GM12878 (cell line): ENCODE measurements around the gene CLEC16A. TPM values are rescaled to one million over a fixed set of nuclear protein-coding genes. Genes with fewer than 3 reads are reported as not detected.

Source experiments
- ATAC-seq: fragments of 200-7000 bp; cut with Tn5 transposase; 3 replicates; pipeline ENCODE4 v1.9.1; 2020; ENCODE audit warnings: mild to moderate bottlenecking, moderate library complexity
- BruUV-seq: library from RNA; stranded (reverse); fragments of 400-500 nt; replicated peaks from 2 replicates; lab custom pipeline; 2021; lab: Mats Ljungman, UMichigan
- CTCF ChIA-PET: fragments of 300-600 bp; sonication (Branson Sonifier 250); formaldehyde crosslinking; extraction: SDS; loops from one replicate; lab custom pipeline; 2021; ENCODE audit warnings: inconsistent platforms; lab: Yijun Ruan, JAX
- POLR2A ChIA-PET: fragments of 350-600 bp; formaldehyde crosslinking; extraction: SDS; loops from one replicate; lab custom pipeline; 2021; ENCODE audit warnings: inconsistent platforms; lab: Charles Lee
- RAD21 ChIA-PET: fragments of 300-600 bp; sonication (Branson Sonifier 250); formaldehyde crosslinking; loops from one replicate; lab custom pipeline; 2023; ENCODE audit warnings: antibody characterized with exemption; ENCODE audit not compliant: unreplicated experiment; lab: Charles Lee
- SMC1A ChIA-PET: fragments of 300-600 bp; sonication (Branson Sonifier 250); formaldehyde crosslinking; loops from one replicate; lab custom pipeline; 2023; ENCODE audit not compliant: unreplicated experiment, uncharacterized antibody; lab: Charles Lee
- DNase-seq: peaks from one replicate; pipeline ENCODE4 v3.0.0-alpha.2; 2011; ENCODE audit warnings: low read depth, low spot score
- FAIRE-seq: peaks from 3 replicates; lab custom pipeline; 2011; peaks lifted over from hg19 to GRCh38; lab: Jason Lieb, UNC
- H2AFZ ChIP-seq: 2 replicates; pipeline ENCODE4 v1.6.0; 2011; ENCODE audit warnings: low read depth, low read length, control low read depth; ENCODE audit not compliant: control insufficient read depth
- H3K27ac ChIP-seq: 2 replicates; pipeline ENCODE4 v1.5.1; 2011; ENCODE audit warnings: control low read depth; ENCODE audit not compliant: control insufficient read depth, insufficient read depth
- H3K27me3 ChIP-seq, 2 experiments: replicated peaks in 1 of 2; 2 replicates each; pipeline versions ENCODE4 v1.6.0 to v1.6.1; 2011; ENCODE audit warnings: low read length in 1 of 2; ENCODE audit not compliant: control insufficient read depth in 2 of 2, insufficient read depth in 2 of 2
- H3K36me3 ChIP-seq, 2 experiments: 2 replicates each; pipeline ENCODE4 v1.5.1; 2011; ENCODE audit warnings: low read length in 1 of 2; ENCODE audit not compliant: control insufficient read depth in 2 of 2, insufficient read depth in 2 of 2
- H3K4me1 ChIP-seq: 2 replicates; pipeline ENCODE4 v1.6.1; 2011; ENCODE audit warnings: mild to moderate bottlenecking, low read length, moderate library complexity, mixed read lengths; ENCODE audit not compliant: control insufficient read depth, insufficient read depth
- H3K4me2 ChIP-seq: 2 replicates; pipeline ENCODE4 v1.6.0; 2011; ENCODE audit warnings: control low read depth; ENCODE audit not compliant: control insufficient read depth, insufficient read depth
- H3K4me3 ChIP-seq: fragments of 200-600 bp; sonication (generic); 2 replicates; pipeline ENCODE4 v1.5.1; 2016
- H3K79me2 ChIP-seq: 2 replicates; pipeline ENCODE4 v1.6.0; 2011; ENCODE audit warnings: low read length; ENCODE audit not compliant: control insufficient read depth, insufficient read depth
- H3K9ac ChIP-seq: 2 replicates; pipeline ENCODE4 v1.8.0; 2011; ENCODE audit warnings: low read length, control low read depth, mixed read lengths; ENCODE audit not compliant: control insufficient read depth, insufficient read depth
- H3K9me3 ChIP-seq: replicated peaks from 3 replicates; pipeline ENCODE4 v1.5.1; 2011; ENCODE audit warnings: mild to moderate bottlenecking, low read length; ENCODE audit not compliant: control insufficient read depth, insufficient read depth
- H4K20me1 ChIP-seq: 2 replicates; pipeline ENCODE4 v1.6.0; 2011; ENCODE audit not compliant: control insufficient read depth, insufficient read depth
- BCL3 ChIP-seq: IDR thresholded peaks from 2 replicates; pipeline ENCODE4 v1.6.1; 2011; ENCODE audit warnings: borderline replicate concordance, low read depth, mild to moderate bottlenecking, moderate library complexity, low read length; ENCODE audit not compliant: insufficient read depth, poor library complexity, severe bottlenecking
- EP300 ChIP-seq, 2 experiments: fragments of 150-350 bp in 1 of 2; IDR thresholded peaks; 2 replicates each; pipeline ENCODE4 v1.6.1; 2011 to 2012; ENCODE audit warnings: low read depth in 2 of 2, low read length in 2 of 2, borderline replicate concordance in 1 of 2, improper control_type of control experiment in 1 of 2, inconsistent platforms in 1 of 2; ENCODE audit not compliant: control insufficient read depth in 1 of 2
- SMARCA5 ChIP-seq: fragments of 450-650 bp; IDR thresholded peaks from 2 replicates; pipeline ENCODE4 v1.6.1; 2017; ENCODE audit warnings: mild to moderate bottlenecking
- ZNF622 ChIP-seq: fragments of 450-650 bp; IDR thresholded peaks from 2 replicates; pipeline ENCODE4 v1.6.1; 2017; ENCODE audit warnings: mild to moderate bottlenecking, inconsistent platforms
- WGBS: methylation state at CpG from one replicate; pipeline ENCODE4 v1.1.6; 2016; ENCODE audit warnings: low lambda C conversion rate; ENCODE audit not compliant: insufficient replicate concordance, insufficient coverage; ENCODE audit errors: missing lambda C conversion rate; 5-methylcytosine and 5-hydroxymethylcytosine counted together
- in situ Hi-C: fragments of 300-500 bp; cut with MboI; formaldehyde crosslinking; loops from 9 replicates; pipeline ENCODE4 v1.14.3; 2018; ENCODE audit warnings: mixed read lengths
- intact Hi-C: fragments of 100-400 bp; cut with micrococcal nuclease; formaldehyde crosslinking; loops from one replicate; pipeline ENCODE4 v1.14.2; 2022; ENCODE audit not compliant: unreplicated experiment
- polyA plus RNA-seq, 11 experiments: library from polyadenylated mRNA; depleted of rRNA in 4 of 11; unstranded in 6 of 11; stranded (reverse) in 5 of 11; fragments of >200 nt; fragmentation: Nextera tagmentation in 4 of 11; fragmentation: Illumina TruSeq in 1 of 11; extraction: Ambion mirVana in 4 of 11; extraction: Trizol in 1 of 11; gene quantifications; 1 replicate in 1 of 11; 2 replicates in 10 of 11; pipeline versions ENCODE4 v1.2.1 to v1.2.3, GENCODE V29; 2011 to 2016; ENCODE audit warnings: inconsistent platforms in 2 of 11, missing spikeins in 2 of 11, low read depth in 1 of 11
- total RNA-seq, 4 experiments: library from RNA; depleted of rRNA in 3 of 4; stranded (reverse); fragments of >200 nt in 3 of 4; fragmentation: Illumina TruSeq in 1 of 4; extraction: Trizol in 1 of 4; gene quantifications; 2 replicates each; pipeline versions ENCODE4 v1.2.1 to v1.2.3, GENCODE V29; 2013 to 2021

Gene CLEC16A
- total and polyA plus RNA-seq, 10 of the 15 experiments (the other 5 are each of a cell fraction or from before 2014, with no cell fraction given) = 1.5 to 28.8 (median 19.2) TPM

DNA sequence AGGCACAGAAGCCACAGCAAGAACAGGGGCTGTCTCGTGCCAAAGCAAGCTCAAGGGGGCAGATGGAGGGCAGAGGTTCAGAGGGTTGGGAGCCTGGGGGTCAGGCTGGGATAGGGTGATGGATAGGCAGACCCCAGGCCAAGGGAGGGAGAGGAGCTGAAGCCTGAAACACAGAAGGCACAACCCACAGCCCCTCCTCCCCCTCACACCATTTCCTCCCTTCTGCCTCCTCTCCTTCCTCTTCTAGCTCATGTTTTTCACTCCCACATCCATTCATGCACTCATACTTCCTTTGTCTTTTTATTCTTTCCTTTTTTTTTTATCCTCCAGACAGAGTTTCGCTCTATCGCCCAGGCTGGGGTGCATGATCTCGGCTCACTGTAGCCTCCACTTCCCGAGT lies 250.5 kb downstream of the CLEC16A start:
- Histone ChIP-seq H2AFZ (no peak overlapping the region), H3K79me2 (no peaks in the 10 kb centered on the region), H3K9me3 (no peaks in the 10 kb centered on the region), H3K4me3 (no peak overlapping the region)
- CTCF ChIA-PET = interaction anchor here (0.7 to 1.2 kb wide), 5 partner anchors 10 to 250 kb away, joined by 3 to 4 read pairs (median 3); no protein-coding TSS in a partner anchor
- WGBS = 86% methylated on average over 5 of the region's 5 CpGs
- no peak for ATAC-seq
- POLR2A ChIA-PET = interaction anchor here (0.7 to 2.5 kb wide), 6 partner anchors 11 to 169 kb away, joined by 3 to 8 read pairs (median 5); partner anchors contain the start of gene SOCS1
- BruUV-seq = no TSS peak
- TF ChIP-seq ZNF622 (no peak), BCL3 (no peak), EP300 (IDR thresholded peaks at IDR 0.05; ENCODE audit: borderline replicate concordance in 1 of 2, control insufficient read depth in 1 of 2, low read depth in 2 of 2, low read length in 2 of 2) (no peak), SMARCA5 (peak; percentile 22; the same call in 1 of the 2 replicates)
- TF ChIP-seq, all 136 proteins: peak for 1
- no peak overlapping the region for H3K27ac ChIP-seq
- ChIA-PET SMC1A (interaction anchor here (0.6 to 2.2 kb wide), 5 partner anchors 9 to 176 kb away, joined by 3 to 10 read pairs (median 4); no protein-coding TSS in a partner anchor), RAD21 (interaction anchor here (0.8 to 1.4 kb wide), 4 partner anchors 11 to 162 kb away, joined by 3 to 7 read pairs (median 4); partner anchors contain the start of gene SOCS1)
- H3K27me3 ChIP-seq = no peaks in the 10 kb centered on the region
- in situ Hi-C loops (no loop called here), intact Hi-C loops (no loop called here)
- DNase-seq (no peak), FAIRE-seq (no peak)
- H3K9ac ChIP-seq = no peak overlapping the region
- H3K36me3 ChIP-seq = no peaks in the 10 kb centered on the region
- no peaks in the 10 kb centered on the region for H4K20me1 ChIP-seq
- H3K4me2 ChIP-seq = no peak overlapping the region
- peaks cover 18% of the 10 kb centered on the region for H3K4me1 ChIP-seq
